NCI-H69 (cell line): ENCODE measurements around the gene SEC22C.
A peak's percentile ranks its signal among the peaks of the same experiment; 100 is the strongest.

Experiments used
- DNase-seq: peaks from one replicate; lab custom pipeline; 2025; lab: John Stamatoyannopoulos, UW

Gene SEC22C

GRCh38 chr3:42513121-42513520, 68.6 kb downstream of the SEC22C start:
- DNase-seq = no peak

- no peak for DNase-seq
Measured at GRCh38 chr3:42511736-42512135, 70.0 kb downstream of the SEC22C start.

GRCh38 chr3:42511201-42511600, 70.6 kb downstream of the SEC22C start:
- no peak for DNase-seq

- no peak for DNase-seq
Measured at GRCh38 chr3:42510325-42510724, 71.4 kb downstream of the SEC22C start.

GRCh38 chr3:42509111-42509510, 72.7 kb downstream of the SEC22C start:
- DNase-seq = no peak

DNA sequence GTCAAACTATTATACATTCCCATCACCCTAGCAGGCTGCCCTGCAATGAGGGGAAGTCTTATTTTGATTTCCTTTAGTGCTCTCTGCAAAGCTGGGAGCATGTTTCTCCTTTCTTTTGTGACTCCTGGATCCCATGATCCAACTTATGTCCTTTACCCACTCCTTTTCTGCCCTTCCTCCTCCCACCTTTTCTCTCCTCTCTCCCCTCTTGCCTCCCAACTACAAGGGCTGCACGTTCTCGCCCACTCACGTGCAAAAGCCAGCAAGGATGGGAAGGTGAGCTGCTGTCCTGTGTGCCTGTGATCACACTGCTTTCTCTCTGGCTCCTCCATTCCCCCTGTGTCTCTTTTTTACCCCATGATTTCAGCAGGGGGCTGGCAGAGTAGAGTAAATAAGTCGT, 73.2 kb downstream of the SEC22C start:
- DNase-seq = no peak

GRCh38 chr3:42507761-42508335, 73.9 kb downstream of the SEC22C start:
- no peak for DNase-seq

- DNase-seq = peak; percentile 21
Measured at GRCh38 chr3:42507252-42507651, 74.5 kb downstream of the SEC22C start.

- DNase-seq = no peak
Measured at GRCh38 chr3:42505849-42506410, 75.8 kb downstream of the SEC22C start.

GRCh38 chr3:42505128-42505848, 76.5 kb downstream of the SEC22C start:
- DNase-seq = no peak

DNA sequence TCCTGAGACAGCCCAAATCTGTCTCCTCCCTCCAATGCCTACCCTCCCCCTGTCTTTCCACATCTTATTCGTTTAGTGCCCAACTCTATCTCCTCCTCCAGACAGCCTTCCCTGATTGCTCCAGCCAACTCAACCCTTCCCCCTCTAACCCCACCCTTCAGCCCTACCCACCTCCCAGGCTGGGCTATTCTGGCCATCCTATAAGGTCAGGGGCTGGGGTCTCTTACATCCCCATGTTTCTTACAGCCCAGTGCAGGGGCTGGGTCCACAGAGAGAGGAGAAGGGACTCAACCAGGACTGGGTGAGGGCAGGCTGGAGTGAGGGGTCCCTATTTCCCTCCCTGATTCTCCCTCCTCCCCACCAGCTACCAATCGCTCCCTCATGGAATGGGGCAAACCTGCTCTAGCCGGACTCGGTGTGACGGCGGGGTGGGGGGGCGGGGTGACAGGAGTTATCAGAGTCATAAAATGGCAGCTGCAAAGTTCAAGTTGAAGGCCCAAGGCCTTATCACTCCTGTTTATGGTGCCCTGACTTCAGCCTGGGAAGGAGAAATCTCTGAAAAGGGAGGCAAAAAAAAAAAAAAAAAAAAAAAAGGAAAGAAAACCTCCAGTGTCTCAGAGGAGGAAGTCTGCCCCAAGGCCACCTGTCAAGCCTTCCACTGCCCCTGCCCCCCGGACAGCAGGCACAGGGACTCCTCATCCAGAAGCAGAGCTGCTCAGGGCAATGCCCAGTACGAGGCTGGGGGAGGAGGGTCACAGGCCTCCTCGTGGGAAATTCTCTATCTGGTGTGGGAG, 77.2 kb downstream of the SEC22C start:
- no peak for DNase-seq

GRCh38 chr3:42503957-42504333, 77.8 kb downstream of the SEC22C start:
- DNase-seq = no peak

GRCh38 chr3:42503251-42503924, 78.4 kb downstream of the SEC22C start:
- DNase-seq = no peak

DNA sequence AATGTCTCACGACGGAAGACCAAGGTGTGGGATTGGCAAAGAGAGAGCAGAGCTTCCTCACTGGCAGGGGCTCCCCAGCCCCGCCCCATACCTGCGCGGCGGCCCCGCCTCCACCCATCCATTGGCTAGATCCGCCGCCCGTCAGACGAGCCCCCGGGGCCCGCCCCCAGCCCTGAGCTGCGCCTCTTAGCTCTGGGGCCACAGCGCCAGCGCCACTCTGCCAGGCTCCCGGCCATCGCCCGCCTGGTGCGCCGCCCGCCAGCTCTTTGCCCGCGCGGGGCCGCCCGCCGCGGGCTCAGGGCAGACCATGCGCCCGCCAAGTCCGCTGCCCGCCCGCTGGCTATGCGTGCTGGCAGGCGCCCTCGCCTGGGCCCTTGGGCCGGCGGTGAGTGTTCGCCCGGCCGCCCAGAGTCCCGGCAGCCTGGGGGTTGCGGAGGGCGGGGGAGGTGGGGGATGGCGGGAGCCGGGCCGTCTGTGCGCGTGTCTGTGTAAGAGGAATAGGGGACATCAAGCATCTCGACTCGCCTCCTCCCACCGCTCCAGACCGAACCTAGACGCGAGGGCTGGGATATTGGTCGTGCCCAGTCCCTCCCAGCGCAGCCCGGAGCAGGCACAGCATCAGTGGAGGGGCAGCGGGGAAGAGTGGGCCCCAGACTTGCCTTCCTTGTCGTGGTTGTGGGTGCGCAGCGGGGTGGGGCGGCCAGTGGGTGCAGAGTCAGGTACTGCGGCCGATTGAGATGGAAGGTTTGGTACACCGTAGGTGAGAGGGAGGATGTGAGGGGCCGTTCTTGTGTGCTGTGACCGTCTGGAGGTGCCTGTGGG, 79.1 kb downstream of the SEC22C start, which contains the start of gene VIPR1:
Gene VIPR1 (plus strand): TSS at position 215 of the 822 bp plus-strand sequence. CDS start 93 bp downstream, at position 308.
- peak; percentile 93 for DNase-seq

DNA sequence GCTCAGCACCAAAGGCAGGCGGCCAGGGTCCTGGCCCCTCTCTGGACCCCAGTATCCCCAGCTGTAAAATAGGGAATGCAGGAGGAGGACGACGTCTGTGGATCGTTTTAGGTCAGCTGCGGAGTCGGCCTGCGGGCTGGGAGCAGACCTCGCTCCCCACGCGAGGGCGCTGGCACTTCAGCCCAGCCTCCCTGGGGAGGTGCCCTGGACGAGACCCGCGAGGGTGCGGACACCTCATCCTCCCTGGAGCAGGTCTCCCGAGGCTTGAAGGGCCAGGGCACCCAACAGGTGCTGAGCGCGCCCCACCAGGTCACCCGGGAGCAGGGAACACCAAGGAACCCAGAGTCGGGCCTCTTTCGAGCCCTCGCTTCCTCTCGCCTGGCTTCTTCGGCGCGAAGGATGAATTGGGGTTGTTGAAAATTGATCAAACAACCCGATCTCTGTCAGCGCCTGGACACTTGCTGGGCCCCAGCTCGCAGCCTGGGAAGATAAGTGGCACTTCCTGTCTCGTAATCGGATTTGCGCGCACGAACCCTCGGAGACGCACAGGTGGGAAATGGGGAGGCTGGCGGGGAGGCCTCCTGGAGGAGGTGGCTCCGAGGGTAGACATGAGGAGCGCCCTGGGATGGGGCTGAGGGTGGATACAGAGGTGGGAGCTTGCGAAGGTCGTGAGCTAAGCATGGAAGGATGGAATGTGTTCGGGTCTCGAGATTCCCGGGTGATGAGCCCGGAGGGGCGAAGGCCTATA, 79.9 kb downstream of the SEC22C start:
- DNase-seq = peak; percentile 84

DNA sequence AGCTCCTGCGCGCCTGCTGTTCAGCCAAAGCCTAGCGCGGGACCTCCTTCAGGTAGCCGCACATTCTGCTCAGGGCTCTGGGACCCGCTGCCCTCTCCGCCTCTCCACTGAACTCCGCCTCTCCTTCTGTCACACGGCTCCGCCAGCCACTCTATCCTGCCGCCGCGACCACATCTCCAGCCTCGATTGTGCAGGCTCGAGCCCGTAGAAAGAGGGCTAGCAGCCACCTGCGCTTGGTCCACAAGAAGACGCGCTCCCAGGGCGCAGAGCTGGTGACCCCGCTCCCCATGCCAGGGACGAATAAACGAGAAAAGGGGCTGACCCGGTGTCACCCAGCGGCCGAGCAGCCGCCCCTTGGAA, 80.5 kb downstream of the SEC22C start:
- DNase-seq = peak; percentile 70

- DNase-seq = no peak
Measured at GRCh38 chr3:42500909-42501308, 80.9 kb downstream of the SEC22C start.

GRCh38 chr3:42500091-42500490, 81.7 kb downstream of the SEC22C start:
- no peak for DNase-seq

DNA sequence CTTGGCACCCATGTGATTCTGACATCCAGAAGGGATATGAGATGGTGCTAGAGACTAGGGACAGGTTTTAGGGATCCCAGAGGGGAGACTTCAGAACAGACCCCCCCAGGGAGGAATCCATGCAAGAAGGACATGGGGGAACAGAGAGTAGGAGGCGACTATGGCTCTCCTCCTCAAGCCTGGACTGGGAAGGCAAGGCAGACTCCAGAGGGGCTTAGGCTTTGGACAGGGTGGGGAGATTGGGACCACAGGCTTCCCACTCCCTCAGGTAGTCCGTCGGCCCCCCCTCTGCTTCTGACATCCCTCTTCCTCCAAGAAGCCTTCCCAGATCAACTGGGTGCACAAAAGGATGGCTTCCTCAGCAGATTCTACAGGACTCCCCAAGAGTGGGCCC, 82.3 kb downstream of the SEC22C start:
- no peak for DNase-seq

DNA sequence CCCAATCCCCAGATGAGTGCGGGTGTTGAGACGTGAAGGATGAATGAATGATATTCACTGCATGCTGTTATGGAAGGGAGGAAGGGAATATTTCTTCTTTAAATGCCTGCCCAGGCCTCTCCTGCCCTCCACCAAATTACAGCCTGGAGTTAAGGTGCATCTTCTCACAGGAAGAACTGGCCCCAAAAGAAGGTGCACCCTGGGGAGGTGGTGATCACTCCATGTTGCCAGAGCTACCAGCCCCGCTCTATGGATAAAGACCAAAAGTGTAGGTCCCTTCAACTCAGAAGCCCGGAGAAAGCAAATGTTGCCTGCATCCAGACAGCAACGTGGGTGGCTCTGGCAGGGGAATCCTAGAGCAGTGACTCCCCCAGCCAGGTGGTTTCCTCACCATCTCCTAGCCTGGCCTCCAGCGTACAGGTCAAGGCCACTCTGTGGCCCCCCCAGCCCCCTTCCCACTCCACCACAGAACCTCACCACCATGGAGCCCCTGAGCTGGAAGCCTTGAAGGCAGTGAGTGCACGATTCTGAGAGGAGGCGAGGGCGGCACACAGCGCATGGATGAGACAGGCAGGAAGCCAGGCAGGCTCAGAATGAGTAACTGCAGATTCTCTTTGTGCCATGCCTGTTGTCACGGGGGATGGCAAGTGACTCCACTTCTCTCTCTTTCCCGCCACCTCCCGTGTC, 82.8 kb downstream of the SEC22C start:
- DNase-seq = peak; percentile 2
